ENCODE data around the gene LIN7B.

LIN7B gene

DNA sequence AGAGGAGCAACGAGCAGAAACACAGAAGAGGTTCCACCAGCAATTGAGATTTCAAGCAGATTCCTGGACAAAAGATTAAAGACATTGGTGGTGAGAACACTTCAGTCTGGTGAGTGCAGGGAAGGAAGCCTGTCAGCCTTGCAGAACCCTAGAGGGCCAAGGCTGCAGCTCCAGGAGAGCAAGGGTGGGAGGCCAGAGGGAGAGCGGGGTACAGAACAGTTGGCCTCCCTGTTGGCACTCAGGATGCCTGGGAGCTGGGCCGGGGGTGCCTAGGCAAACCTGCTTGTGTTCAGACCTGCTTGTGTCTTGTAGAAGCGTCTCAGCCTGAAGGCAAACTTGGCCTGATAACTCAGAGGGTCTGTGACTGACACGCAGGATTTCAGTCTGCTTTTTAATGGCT lies 5.1 kb upstream of the LIN7B start:
- Histone ChIP-seq H3K36me3 (peaks cover 52% of the 10 kb centered on the region), H3K4me3 (ENCODE audit: low read depth in 1 of 2, low read length in 1 of 2) (no peak overlapping the region)

DNA sequence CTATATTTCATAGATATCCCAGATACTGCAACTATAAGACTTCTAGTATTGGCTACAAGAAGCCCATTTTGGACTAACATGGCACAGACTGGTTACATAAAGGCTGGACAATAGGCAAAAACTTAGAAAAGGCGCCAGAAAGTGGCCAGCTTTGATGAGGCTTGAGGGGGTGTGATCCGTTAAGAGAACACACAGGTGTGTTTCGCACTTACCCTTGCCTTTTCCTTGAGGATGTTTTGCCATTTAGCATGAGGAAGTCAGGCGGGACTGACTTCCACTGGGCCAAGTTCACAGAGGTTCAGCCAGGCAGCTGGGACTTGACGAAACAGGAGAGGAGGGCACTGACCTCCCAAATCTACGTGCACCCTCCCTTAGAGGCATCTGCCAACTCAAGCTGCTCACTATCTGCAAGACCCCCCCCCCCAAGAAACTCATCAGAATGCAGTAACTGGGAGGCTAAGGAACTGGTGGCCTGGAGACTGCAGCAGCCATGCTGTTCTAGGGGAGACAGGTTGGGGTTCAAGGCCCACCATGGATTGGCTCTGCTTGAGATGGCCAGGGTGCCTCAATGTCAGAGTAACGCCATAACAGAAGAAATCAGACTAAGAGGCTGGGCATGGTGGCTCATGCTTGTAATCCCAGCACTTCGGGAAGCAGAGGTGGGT lies 4.5 kb upstream of the LIN7B start:
- Histone ChIP-seq H3K27ac (no peak overlapping the region), H3K36me3 (peaks cover 45% of the 10 kb centered on the region), H3K4me1 (ENCODE audit: control insufficient read depth in 1 of 2, insufficient read depth in 1 of 2, low read depth in 1 of 2, low read length in 1 of 2) (peaks cover 8 to 9% of the 10 kb centered on the region in 2 experiments), H3K9me3 (no peaks in the 10 kb centered on the region), H3K4me3 (ENCODE audit: low read depth in 1 of 2, low read length in 1 of 2) (no peak overlapping the region), H3K27me3 (peaks cover 19% of the 10 kb centered on the region)
- TF ChIP-seq, protein P1, sequence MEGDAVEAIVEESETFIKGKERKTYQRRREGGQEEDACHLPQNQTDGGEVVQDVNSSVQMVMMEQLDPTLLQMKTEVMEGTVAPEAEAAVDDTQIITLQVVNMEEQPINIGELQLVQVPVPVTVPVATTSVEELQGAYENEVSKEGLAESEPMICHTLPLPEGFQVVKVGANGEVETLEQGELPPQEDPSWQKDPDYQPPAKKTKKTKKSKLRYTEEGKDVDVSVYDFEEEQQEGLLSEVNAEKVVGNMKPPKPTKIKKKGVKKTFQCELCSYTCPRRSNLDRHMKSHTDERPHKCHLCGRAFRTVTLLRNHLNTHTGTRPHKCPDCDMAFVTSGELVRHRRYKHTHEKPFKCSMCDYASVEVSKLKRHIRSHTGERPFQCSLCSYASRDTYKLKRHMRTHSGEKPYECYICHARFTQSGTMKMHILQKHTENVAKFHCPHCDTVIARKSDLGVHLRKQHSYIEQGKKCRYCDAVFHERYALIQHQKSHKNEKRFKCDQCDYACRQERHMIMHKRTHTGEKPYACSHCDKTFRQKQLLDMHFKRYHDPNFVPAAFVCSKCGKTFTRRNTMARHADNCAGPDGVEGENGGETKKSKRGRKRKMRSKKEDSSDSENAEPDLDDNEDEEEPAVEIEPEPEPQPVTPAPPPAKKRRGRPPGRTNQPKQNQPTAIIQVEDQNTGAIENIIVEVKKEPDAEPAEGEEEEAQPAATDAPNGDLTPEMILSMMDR (IDR thresholded peaks at IDR 0.05), result no peak

More for the DNA sequence above, 5.1 kb upstream of the LIN7B start:
- TF ChIP-seq, protein P1 (IDR thresholded peaks at IDR 0.05), result no peak
- H3K9me3 ChIP-seq, result no peaks in the 10 kb centered on the region
- peaks cover 4 to 5% of the 10 kb centered on the region in 2 experiments for H3K4me1 ChIP-seq (ENCODE audit: control insufficient read depth in 1 of 2, insufficient read depth in 1 of 2, low read depth in 1 of 2, low read length in 1 of 2)
- no peak overlapping the region for H3K27ac ChIP-seq
- peaks cover 14% of the 10 kb centered on the region for H3K27me3 ChIP-seq

DNA sequence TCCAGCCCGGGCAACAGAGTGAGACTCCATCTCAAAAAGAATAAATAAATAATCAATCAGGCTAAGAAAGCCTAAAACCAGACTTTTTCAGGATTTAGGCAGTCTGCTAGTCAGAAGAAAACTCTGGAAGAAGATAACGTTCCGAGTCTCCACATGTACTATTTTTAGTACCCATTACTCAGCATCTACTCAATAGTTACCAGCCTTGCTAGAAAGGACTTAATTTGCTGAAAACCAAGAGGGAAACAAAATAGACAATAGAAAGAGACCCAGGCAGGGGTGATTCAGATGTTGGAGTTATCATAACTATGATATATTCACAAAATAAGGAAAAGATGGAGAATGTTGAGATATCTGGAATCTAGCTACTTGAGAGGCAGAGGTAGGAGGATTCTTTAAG lies 3.6 kb upstream of the LIN7B start:
- H3K27me3 ChIP-seq, result peaks cover 25% of the 10 kb centered on the region
- no peak overlapping the region for H3K4me3 ChIP-seq (ENCODE audit: low read depth in 1 of 2, low read length in 1 of 2)
- no peaks in the 10 kb centered on the region for H3K9me3 ChIP-seq
- H3K27ac ChIP-seq, result no peak overlapping the region
- TF ChIP-seq, protein P1 (IDR thresholded peaks at IDR 0.05), result no peak
- peaks cover 37% of the 10 kb centered on the region for H3K36me3 ChIP-seq
- peaks cover 14% of the 10 kb centered on the region in 2 experiments for H3K4me1 ChIP-seq (ENCODE audit: control insufficient read depth in 1 of 2, insufficient read depth in 1 of 2, low read depth in 1 of 2, low read length in 1 of 2)

DNA sequence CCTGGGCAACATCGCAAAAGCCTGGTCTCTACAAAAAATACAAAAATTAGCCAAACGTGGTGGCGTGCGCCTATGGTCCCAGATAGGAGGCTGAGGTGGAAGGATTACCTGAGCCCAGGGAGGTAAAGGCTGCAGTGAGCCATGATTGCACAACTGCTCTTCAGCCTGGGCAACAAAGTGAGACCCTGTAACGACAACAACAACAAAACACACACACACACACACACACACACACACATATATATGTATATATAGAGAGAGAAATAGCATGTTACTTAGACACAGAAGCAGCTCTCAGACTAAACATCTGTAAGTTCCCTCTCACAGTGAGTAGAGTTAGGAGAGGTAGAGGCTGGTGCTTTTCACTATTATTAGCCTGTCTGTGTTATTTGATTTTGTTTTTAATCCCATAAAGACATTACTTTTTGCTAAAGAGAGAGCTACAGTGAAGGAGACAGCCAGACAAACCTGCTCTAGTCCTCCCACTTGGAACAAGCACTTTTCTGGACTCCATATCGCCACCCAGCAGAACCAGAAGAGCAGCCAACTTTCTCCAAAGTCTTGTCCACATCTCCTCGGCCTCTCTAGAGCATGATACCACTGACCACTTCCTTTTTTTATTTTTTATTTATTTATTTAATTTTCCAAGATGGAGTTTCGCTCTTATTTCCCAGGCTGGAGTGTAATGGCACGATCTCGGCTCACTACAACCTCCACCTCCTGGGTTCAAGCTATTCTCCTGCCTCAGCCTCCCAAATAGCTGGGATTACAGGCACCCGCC lies 2.8 kb upstream of the LIN7B start:
- Histone ChIP-seq H3K4me1 (ENCODE audit: control insufficient read depth in 1 of 2, insufficient read depth in 1 of 2, low read depth in 1 of 2, low read length in 1 of 2) (peaks cover 18% of the 10 kb centered on the region in 2 experiments), H3K36me3 (peaks cover 28% of the 10 kb centered on the region), H3K9me3 (no peaks in the 10 kb centered on the region), H3K27ac (no peak overlapping the region), H3K27me3 (peaks cover 25% of the 10 kb centered on the region), H3K4me3 (ENCODE audit: low read depth in 1 of 2, low read length in 1 of 2) (no peak overlapping the region)
- TF ChIP-seq, protein P1 (IDR thresholded peaks at IDR 0.05), result no peak

DNA sequence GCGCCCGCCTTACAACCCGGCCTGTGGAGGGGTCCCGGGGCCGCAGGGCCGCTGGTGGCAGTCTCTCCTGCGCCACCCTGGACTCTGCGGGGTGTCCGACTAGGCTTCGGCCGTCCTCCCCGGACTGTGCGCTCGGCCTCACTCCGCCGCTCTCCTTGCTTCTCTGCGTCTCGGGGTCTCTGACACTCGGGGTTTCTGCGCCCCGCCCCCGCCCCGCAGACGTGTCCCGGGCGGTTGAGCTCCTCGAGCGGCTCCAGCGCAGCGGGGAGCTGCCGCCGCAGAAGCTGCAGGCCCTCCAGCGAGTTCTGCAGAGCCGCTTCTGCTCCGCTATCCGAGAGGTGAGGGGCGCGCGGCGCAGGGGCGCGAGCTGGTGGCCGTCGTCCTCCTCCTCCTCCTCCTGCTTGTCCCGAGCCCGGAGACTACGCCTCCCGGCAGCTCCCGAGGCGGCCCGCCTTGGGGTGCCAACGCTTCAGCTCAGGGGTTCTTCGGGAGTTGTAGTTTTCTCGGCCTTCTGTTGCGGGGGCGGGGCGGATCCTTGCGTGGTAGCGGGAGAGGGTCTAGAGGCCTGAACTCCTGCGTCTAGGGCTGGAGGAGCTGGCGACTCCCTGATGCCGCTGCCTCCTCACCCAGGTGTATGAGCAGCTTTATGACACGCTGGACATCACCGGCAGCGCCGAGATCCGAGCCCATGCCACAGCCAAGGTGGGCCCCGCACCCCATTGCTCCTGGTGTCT lies 627 bp downstream of the LIN7B start:
- TF ChIP-seq, protein P1 (IDR thresholded peaks at IDR 0.05), result no peak
- Histone ChIP-seq H3K36me3 (no peaks in the 10 kb centered on the region), H3K4me1 (ENCODE audit: control insufficient read depth in 1 of 2, insufficient read depth in 1 of 2, low read depth in 1 of 2, low read length in 1 of 2) (peaks cover 34 to 43% of the 10 kb centered on the region in 2 experiments), H3K9me3 (no peaks in the 10 kb centered on the region), H3K27ac (no peak overlapping the region), H3K27me3 (peaks cover 41% of the 10 kb centered on the region), H3K4me3 (ENCODE audit: low read depth in 1 of 2, low read length in 1 of 2) (peak overlapping the region; percentile 62 to 69)
